ENCODE results near the gene KRT72. TPM values are rescaled to one million over a fixed set of nuclear protein-coding genes. Genes with fewer than 3 reads are reported as not detected.

KRT72 gene
- total and polyA plus RNA-seq, 2 experiments from 2014 or later: not detected

- Histone ChIP-seq H3K4me2 (no peak overlapping the region), H3K9me3 (ENCODE audit: low read depth) (no peaks in the 10 kb centered on the region), H3K9me2 (replicated peaks; ENCODE audit: insufficient read depth) (no peaks in the 10 kb centered on the region), H3K27ac (no peak overlapping the region), H3K79me2 (no peaks in the 10 kb centered on the region), H3K27me3 (peaks cover 36% of the 10 kb centered on the region), H3K4me3 (no peak overlapping the region), H3K4me1 (ENCODE audit: insufficient read depth) (no peaks in the 10 kb centered on the region), H3K36me3 (replicated peaks; ENCODE audit: insufficient read depth, low read depth) (no peaks in the 10 kb centered on the region), H2AFZ (no peak overlapping the region), H4K20me1 (ENCODE audit: insufficient read depth, poor library complexity, severe bottlenecking) (no peaks in the 10 kb centered on the region)
- TF ChIP-seq CTCF (IDR thresholded peaks at IDR 0.05; ENCODE audit: poor library complexity) (no peak), EZH2 (IDR thresholded peaks at IDR 0.05; ENCODE audit: borderline replicate concordance) (no peak), EZH2phosphoT487 (IDR thresholded peaks at IDR 0.05; ENCODE audit: low read depth, severe bottlenecking, unreplicated experiment) (no peak)
- DNase-seq (ENCODE audit: low spot score): no peak
- 77% methylated on average over 5 of the region's 5 CpGs for WGBS (ENCODE audit: low lambda C conversion rate, missing lambda C conversion rate)
Observed at GRCh38 chr12:52612431-52613383, 11.4 kb upstream of the KRT72 start.

DNA sequence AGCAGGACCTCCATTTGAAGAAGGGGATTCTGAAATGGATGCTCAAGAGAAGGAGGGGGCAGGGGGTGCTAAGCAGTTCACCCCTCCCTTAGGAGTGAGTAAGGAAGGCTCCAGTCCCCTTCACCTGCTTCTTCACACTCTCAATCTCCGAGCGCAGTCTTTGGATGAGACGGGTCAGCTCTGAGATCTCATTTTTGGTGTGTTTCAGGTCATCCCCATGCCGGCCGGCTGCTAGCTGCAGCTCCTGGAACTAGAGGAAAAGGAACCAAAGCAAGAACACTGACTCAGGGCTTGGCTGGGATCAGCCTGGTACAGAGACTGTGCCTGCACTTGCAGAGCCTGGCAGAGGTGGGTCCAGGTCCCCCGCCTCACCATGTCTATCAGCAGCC lies 9.8 kb upstream of the KRT72 start:
- Histone ChIP-seq H3K9me2 (replicated peaks; ENCODE audit: insufficient read depth) (no peaks in the 10 kb centered on the region), H4K20me1 (ENCODE audit: insufficient read depth, poor library complexity, severe bottlenecking) (no peaks in the 10 kb centered on the region), H3K9me3 (ENCODE audit: low read depth) (no peaks in the 10 kb centered on the region), H3K4me3 (no peak overlapping the region), H3K4me1 (ENCODE audit: insufficient read depth) (no peaks in the 10 kb centered on the region), H3K36me3 (replicated peaks; ENCODE audit: insufficient read depth, low read depth) (no peaks in the 10 kb centered on the region), H3K4me2 (no peak overlapping the region), H3K27ac (no peak overlapping the region), H2AFZ (no peak overlapping the region), H3K79me2 (no peaks in the 10 kb centered on the region), H3K27me3 (peaks cover 38% of the 10 kb centered on the region)
- no peak for TF ChIP-seq EZH2 (IDR thresholded peaks at IDR 0.05; ENCODE audit: borderline replicate concordance)
- TF ChIP-seq CTCF (IDR thresholded peaks at IDR 0.05; ENCODE audit: poor library complexity): no peak
- TF ChIP-seq EZH2phosphoT487 (IDR thresholded peaks at IDR 0.05; ENCODE audit: low read depth, severe bottlenecking, unreplicated experiment): no peak
- WGBS (ENCODE audit: low lambda C conversion rate, missing lambda C conversion rate): 90% methylated on average over 6 of the region's 6 CpGs
- DNase-seq (ENCODE audit: low spot score): no peak

- no peak overlapping the region for H3K4me3 ChIP-seq
- no peaks in the 10 kb centered on the region for H3K79me2 ChIP-seq
- H3K4me1 ChIP-seq (ENCODE audit: insufficient read depth): no peaks in the 10 kb centered on the region
- no peak for TF ChIP-seq EZH2phosphoT487 (IDR thresholded peaks at IDR 0.05; ENCODE audit: low read depth, severe bottlenecking, unreplicated experiment)
- TF ChIP-seq CTCF (IDR thresholded peaks at IDR 0.05; ENCODE audit: poor library complexity): no peak
- no peak for TF ChIP-seq EZH2 (IDR thresholded peaks at IDR 0.05; ENCODE audit: borderline replicate concordance)
- H3K4me2 ChIP-seq: no peak overlapping the region
- H3K36me3 ChIP-seq (replicated peaks; ENCODE audit: insufficient read depth, low read depth): no peaks in the 10 kb centered on the region
- WGBS (ENCODE audit: low lambda C conversion rate, missing lambda C conversion rate): 85% methylated on average over 8 of the region's 8 CpGs
- no peaks in the 10 kb centered on the region for H3K9me3 ChIP-seq (ENCODE audit: low read depth)
- no peak for DNase-seq (ENCODE audit: low spot score)
- H3K27ac ChIP-seq: no peak overlapping the region
- H3K27me3 ChIP-seq: peaks cover 38% of the 10 kb centered on the region
- no peaks in the 10 kb centered on the region for H4K20me1 ChIP-seq (ENCODE audit: insufficient read depth, poor library complexity, severe bottlenecking)
- no peak overlapping the region for H2AFZ ChIP-seq
- no peaks in the 10 kb centered on the region for H3K9me2 ChIP-seq (replicated peaks; ENCODE audit: insufficient read depth)
Observed at GRCh38 chr12:52608826-52609630, 7.8 kb upstream of the KRT72 start.

All from hepatocyte (in vitro differentiated cells).